Measurements from ENCODE around the gene BRSK1.

DNA sequence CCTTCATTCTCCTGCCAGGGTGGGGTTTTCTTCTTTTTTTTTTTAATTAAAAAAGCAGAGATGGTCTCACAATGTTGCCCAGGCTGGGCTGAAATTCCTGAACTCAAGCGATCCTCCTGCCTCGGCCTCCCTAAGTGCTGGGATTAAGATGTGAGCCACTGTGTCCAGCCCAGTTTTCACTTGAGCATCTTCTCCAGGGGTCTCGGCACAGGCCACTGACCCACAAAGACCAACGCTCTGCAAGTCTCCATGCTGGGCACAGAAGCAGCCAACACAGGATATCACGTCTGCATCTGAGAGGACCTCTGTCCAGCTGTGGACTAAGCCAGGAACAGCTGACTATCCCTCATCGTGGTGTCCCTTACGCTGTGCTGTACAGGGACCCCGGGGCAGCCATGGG, 45.8 kb upstream of the BRSK1 start:
- TF ChIP-seq, protein P1, sequence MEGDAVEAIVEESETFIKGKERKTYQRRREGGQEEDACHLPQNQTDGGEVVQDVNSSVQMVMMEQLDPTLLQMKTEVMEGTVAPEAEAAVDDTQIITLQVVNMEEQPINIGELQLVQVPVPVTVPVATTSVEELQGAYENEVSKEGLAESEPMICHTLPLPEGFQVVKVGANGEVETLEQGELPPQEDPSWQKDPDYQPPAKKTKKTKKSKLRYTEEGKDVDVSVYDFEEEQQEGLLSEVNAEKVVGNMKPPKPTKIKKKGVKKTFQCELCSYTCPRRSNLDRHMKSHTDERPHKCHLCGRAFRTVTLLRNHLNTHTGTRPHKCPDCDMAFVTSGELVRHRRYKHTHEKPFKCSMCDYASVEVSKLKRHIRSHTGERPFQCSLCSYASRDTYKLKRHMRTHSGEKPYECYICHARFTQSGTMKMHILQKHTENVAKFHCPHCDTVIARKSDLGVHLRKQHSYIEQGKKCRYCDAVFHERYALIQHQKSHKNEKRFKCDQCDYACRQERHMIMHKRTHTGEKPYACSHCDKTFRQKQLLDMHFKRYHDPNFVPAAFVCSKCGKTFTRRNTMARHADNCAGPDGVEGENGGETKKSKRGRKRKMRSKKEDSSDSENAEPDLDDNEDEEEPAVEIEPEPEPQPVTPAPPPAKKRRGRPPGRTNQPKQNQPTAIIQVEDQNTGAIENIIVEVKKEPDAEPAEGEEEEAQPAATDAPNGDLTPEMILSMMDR (IDR thresholded peaks at IDR 0.05), result no peak
- TF ChIP-seq EP300 (IDR thresholded peaks at IDR 0.05) (no peak), POLR2AphosphoS5 (IDR thresholded peaks at IDR 0.05) (no peak)
